Fibroblast of the aortic adventitia (primary cell): ENCODE results near the gene LCE1F. TPM values are rescaled to one million over a fixed set of nuclear protein-coding genes. Genes with fewer than 3 reads are reported as not detected.

ENCODE experiments used
- DNase-seq: peaks from one replicate; pipeline ENCODE4 v3.0.0-alpha.2; 2010; ENCODE audit warnings: low read depth
- H3K4me3 ChIP-seq: 2 replicates; pipeline ENCODE4 v1.5.1; 2011; ENCODE audit warnings: low read depth, mild to moderate bottlenecking, control low read depth, low read length, moderate library complexity
- total RNA-seq: library from RNA; depleted of rRNA; stranded (reverse); fragments of >200 nt; gene quantifications from 2 replicates; pipeline ENCODE4 v1.2.3, GENCODE V29; 2012; ENCODE audit warnings: low replicate concordance
- TF ChIP-seq, protein P1 (sequence below): IDR thresholded peaks from 2 replicates; pipeline ENCODE4 v1.5.1; 2011; ENCODE audit warnings: mild to moderate bottlenecking, low read length, control low read depth, inconsistent platforms; ENCODE audit not compliant: insufficient read depth

The LCE1F gene
- total RNA-seq, 1 donor: not detected

DNA sequence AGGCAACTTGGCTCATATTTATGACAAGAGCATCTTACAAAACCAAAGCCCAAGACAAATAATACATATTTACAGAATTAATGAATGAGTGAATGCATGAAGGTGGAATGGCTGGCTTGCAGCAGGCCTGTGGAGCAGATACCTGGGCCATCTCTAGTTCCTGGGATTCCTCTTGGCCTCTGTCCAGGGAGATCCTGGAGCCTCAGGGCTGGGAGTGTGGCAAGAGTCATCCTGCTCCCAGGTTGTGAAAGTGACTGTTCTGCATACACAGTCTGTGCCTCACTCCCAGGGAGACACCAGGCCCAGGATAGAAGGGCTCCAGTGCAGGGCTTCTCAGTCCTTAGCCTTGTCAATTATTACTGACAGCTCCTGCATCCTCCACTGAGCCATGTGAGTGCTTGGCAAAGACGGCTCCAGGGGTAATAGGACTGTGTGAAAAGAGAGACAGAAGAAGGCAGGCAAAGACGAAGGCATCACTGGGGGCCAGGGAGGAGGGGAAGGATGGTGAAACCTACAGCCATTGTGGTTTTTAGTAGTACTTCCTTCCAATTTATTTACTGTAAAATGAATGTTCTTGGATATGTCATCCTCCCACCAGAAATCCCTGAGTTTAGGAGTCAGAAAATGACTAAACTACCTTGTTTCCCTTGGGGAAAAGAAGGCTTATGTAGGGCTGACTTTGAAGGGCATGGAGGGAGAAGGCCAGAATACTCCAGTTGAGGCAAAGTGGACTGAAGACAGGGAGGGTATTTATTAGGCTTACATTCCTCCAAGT is 31.4 kb upstream of the LCE1F start:
- no peak overlapping the region for H3K4me3 ChIP-seq
- TF ChIP-seq, protein P1, sequence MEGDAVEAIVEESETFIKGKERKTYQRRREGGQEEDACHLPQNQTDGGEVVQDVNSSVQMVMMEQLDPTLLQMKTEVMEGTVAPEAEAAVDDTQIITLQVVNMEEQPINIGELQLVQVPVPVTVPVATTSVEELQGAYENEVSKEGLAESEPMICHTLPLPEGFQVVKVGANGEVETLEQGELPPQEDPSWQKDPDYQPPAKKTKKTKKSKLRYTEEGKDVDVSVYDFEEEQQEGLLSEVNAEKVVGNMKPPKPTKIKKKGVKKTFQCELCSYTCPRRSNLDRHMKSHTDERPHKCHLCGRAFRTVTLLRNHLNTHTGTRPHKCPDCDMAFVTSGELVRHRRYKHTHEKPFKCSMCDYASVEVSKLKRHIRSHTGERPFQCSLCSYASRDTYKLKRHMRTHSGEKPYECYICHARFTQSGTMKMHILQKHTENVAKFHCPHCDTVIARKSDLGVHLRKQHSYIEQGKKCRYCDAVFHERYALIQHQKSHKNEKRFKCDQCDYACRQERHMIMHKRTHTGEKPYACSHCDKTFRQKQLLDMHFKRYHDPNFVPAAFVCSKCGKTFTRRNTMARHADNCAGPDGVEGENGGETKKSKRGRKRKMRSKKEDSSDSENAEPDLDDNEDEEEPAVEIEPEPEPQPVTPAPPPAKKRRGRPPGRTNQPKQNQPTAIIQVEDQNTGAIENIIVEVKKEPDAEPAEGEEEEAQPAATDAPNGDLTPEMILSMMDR: no peak
- peak; percentile 11 for DNase-seq

DNA sequence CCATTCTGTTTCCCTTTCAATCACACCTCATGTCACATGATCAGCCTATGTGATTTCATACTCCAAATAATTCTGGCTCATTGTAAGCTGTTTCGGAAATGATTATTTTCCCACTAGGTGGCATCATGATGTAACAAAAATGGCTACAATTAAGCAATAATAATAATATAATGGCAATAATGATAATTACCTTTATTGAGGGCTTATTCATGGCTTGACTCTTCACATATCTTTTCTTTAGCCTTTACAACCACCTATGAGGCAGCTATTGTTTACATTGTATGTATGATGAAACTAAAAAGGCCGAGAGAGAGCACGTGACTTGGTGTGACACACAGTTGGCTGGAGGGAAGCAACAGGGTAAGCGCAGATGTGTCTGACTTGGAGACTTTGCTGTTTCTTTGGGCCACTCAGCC is 29.6 kb upstream of the LCE1F start:
- peak; percentile 17 for DNase-seq
- TF ChIP-seq, protein P1: no peak
- no peak overlapping the region for H3K4me3 ChIP-seq

DNA sequence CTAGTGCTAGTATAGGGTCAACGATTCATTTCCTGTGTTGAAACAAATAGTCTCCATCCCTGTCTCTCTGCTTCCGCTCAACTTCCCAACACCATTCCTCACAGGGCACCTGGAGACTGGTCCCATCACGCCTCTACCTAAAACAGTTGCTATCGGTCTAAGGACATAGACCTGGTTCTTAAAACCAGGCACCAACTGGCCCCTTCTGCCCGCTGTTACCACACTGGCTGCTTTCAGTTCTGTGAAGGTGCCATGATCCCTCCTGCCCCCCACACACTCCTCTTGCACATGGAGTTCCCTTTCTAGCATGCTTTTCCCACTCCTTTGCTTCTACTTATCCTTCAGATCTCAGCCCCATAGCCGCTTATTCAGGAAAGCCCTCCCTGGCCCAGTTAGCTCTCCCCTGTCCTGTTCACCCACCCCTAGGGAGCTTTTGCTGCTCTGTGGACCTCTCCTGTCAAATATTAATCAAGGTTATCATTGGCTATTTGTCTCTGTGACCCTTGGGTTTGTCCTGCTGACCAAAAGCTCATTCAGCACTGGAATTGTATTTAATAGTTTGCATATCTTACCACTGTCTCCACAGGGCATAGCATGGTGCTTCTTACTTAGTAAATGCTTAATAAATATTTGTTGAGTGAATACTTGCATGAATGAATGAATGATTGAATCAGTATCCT is 29.0 kb upstream of the LCE1F start:
- DNase-seq: no peak
- TF ChIP-seq, protein P1: no peak
- H3K4me3 ChIP-seq: no peak overlapping the region

DNA sequence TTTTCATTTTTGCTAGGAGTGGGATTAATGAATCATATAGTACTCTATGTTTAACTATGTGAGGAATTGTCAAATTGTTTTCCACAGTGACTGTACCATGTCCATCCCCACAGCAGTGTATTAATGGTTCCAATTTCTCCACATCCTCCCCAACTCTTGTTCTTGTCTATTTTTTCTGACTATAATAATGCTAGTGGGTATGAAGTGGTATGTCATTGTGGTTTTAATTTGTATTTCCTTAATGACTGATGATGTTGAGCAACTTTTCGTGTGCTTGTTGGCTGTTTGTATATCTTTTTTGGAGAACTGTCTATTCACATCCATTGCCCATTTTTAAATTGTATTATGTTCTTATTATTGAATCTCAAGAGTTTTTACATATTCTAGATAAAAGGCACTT is 27.1 kb upstream of the LCE1F start:
- H3K4me3 ChIP-seq: no peak overlapping the region
- TF ChIP-seq, protein P1: no peak
- no peak for DNase-seq

DNA sequence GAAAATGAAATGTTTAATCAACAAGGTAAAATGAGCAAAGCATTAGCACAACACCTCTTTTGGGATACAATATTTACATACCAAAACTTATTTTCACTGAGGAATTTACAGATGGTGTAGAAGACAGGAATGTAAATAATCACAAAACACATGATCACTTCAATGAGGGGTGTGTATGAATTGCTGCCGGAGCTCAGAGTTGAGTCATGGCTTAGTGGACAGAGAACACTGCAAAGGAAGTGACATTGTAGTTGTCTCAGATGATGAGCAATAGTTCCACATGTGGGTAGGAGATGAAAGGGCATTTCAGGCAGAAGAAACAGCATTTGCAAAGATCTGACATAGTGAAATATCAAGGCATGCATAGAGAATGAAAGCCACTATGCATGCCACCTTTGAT is 22.7 kb upstream of the LCE1F start:
- peak; percentile 40 for DNase-seq
- no peak overlapping the region for H3K4me3 ChIP-seq
- TF ChIP-seq, protein P1: no peak

DNA sequence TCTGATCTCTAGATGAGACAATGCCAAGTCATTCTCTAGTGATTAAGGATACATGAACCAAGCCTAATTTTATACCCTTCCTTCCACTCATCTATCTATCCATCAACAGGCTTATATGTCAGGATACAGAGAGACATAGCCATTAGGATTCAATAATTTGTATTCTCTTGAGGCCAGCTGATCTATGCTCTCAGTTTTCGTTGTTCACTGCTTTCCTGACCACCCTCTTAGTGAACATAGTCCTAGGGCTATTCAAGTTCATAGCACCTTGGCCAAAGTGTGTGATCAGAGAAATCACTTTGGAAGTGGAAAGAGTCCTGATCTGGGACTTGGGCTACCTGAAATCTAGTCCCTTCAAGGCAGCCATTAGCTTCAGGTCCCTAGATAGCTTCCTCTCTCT is 21.4 kb upstream of the LCE1F start:
- H3K4me3 ChIP-seq: no peak overlapping the region
- no peak for DNase-seq
- TF ChIP-seq, protein P1: no peak
